Measurements from ENCODE around the gene INTS1.

Gene INTS1

GRCh38 chr7:1454542-1454941 is 49.6 kb downstream of the INTS1 start:
- in situ Hi-C loops (cut with HindIII; ENCODE audit: low pct_ligation_motif_present, low sequenced_read_pairs) = no loop called here
- H3K4me3 ChIP-seq (ENCODE audit: low read depth, low read length) = peak overlapping the region; percentile 30
- TF ChIP-seq CTCF (IDR thresholded peaks at IDR 0.05; ENCODE audit: low read depth, low read length, missing control alignments) = no peak
- H3K27me3 ChIP-seq (replicated peaks) = no peaks in the 10 kb centered on the region
- H3K36me3 ChIP-seq (replicated peaks) = peaks cover 4% of the 10 kb centered on the region
- no peak overlapping the region for H3K27ac ChIP-seq
- DNase-seq = no peak

DNA sequence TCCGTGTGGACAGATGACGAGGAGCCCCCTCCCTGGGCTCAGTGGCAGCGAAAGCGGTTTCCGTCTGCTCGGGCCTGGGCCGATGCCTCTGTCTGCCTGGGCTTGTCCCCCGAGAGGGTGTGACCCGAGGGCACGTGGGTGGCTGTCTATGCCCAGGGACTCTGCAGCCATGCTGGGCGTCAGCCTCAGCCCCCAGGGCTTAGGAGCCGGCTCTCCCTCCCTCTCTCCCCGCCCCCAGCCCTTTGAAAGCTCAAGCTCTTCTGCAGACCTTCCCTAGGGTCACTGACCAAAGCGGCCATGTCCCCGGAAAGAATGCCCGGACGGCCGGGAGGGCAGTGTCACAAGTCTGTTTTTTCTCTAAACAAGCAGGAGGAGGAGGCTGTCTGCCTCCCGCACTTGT is 52.0 kb downstream of the INTS1 start:
- H3K4me3 ChIP-seq (ENCODE audit: low read depth, low read length) = no peak overlapping the region
- DNase-seq = no peak
- no peaks in the 10 kb centered on the region for H3K27me3 ChIP-seq (replicated peaks)
- in situ Hi-C loops (cut with HindIII; ENCODE audit: low pct_ligation_motif_present, low sequenced_read_pairs) = no loop called here
- no peak for TF ChIP-seq CTCF (IDR thresholded peaks at IDR 0.05; ENCODE audit: low read depth, low read length, missing control alignments)
- no peak overlapping the region for H3K27ac ChIP-seq
- H3K36me3 ChIP-seq (replicated peaks) = peaks cover 12% of the 10 kb centered on the region

DNA sequence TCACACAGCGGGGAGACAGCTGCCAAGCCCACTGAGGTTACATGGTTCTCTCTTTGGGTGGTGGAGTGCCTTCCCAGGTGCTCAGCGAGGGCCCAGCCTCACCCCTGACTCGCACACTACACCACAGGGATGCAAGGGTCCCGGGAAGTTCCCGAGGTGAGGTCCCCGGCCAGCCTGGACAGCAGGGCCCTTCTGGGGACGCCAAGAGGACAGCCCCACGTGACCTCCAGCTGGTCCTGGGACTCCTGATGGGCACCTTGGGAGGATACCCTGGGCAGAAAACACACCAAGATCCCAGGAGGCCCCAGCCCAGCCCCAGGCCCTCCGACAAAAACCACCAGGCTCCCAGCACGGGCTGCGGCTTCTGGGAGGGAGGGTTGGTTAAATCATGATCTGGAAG is 53.2 kb downstream of the INTS1 start:
- in situ Hi-C loops (cut with HindIII; ENCODE audit: low pct_ligation_motif_present, low sequenced_read_pairs) = no loop called here
- Histone ChIP-seq H3K27me3 (replicated peaks) (no peaks in the 10 kb centered on the region), H3K4me3 (ENCODE audit: low read depth, low read length) (no peak overlapping the region), H3K27ac (no peak overlapping the region), H3K36me3 (replicated peaks) (peaks cover 12% of the 10 kb centered on the region)
- no peak for TF ChIP-seq CTCF (IDR thresholded peaks at IDR 0.05; ENCODE audit: low read depth, low read length, missing control alignments)
- DNase-seq = no peak

DNA sequence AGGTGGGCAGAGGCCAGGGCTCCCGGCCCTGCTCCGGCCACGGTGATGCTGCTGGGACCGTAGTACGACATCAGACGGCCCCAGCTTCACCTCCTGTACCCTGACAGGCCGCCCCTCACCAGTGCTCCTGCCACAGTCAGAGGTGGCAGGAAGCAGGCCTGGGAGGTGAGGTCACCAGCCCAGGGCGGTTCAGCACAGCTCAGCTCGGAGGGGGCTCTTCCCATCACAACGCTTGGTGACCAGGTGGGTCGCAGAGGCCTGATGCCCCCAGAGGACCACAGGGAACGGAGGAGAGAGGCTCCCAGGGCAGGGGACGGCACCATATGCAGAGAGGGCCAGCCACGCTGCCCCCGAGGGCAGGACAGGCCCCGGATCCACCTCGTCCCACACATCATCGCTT is 53.8 kb downstream of the INTS1 start:
- Histone ChIP-seq H3K27ac (no peak overlapping the region), H3K4me3 (ENCODE audit: low read depth, low read length) (no peak overlapping the region), H3K27me3 (replicated peaks) (no peaks in the 10 kb centered on the region), H3K36me3 (replicated peaks) (peaks cover 12% of the 10 kb centered on the region)
- no peak for TF ChIP-seq CTCF (IDR thresholded peaks at IDR 0.05; ENCODE audit: low read depth, low read length, missing control alignments)
- in situ Hi-C loops (cut with HindIII; ENCODE audit: low pct_ligation_motif_present, low sequenced_read_pairs) = no loop called here
- DNase-seq = no peak

DNA sequence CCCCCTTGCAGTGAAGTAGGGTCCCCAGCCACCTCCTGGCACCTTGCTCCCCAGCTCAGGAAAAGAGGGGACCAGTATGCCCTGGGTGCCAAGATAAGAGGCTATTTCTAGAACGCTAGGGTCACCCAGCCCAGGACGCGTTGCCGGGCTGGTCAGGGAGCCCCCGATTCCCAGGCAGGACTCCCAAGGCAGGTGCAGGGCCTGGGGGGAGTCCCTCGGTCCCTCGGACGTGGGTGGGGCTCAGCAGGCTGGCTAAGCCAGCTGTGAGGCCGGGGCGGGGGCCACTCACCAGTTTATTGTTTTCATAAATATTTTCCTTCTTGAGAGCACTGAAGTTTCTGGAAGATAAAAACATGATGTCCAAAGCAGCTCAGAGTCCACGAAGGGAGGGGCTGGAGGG is 54.2 kb downstream of the INTS1 start:
- Histone ChIP-seq H3K36me3 (replicated peaks) (peaks cover 12% of the 10 kb centered on the region), H3K27me3 (replicated peaks) (no peaks in the 10 kb centered on the region), H3K4me3 (ENCODE audit: low read depth, low read length) (no peak overlapping the region), H3K27ac (no peak overlapping the region)
- no peak for TF ChIP-seq CTCF (IDR thresholded peaks at IDR 0.05; ENCODE audit: low read depth, low read length, missing control alignments)
- in situ Hi-C loops (cut with HindIII; ENCODE audit: low pct_ligation_motif_present, low sequenced_read_pairs) = no loop called here
- no peak for DNase-seq

- in situ Hi-C loops (cut with HindIII; ENCODE audit: low pct_ligation_motif_present, low sequenced_read_pairs) = no loop called here
- no peak overlapping the region for H3K4me3 ChIP-seq (ENCODE audit: low read depth, low read length)
- H3K27me3 ChIP-seq (replicated peaks) = no peaks in the 10 kb centered on the region
- peaks cover 12% of the 10 kb centered on the region for H3K36me3 ChIP-seq (replicated peaks)
- H3K27ac ChIP-seq = no peak overlapping the region
- no peak for TF ChIP-seq CTCF (IDR thresholded peaks at IDR 0.05; ENCODE audit: low read depth, low read length, missing control alignments)
- DNase-seq = no peak
Measured at GRCh38 chr7:1449501-1449900, 54.7 kb downstream of the INTS1 start.
